IPS-11a (cell line): Measurements from ENCODE around the gene SLC6A9.

ENCODE experiments used
- H3K4me3 ChIP-seq: one replicate; pipeline ENCODE4 v1.5.1; 2013; ENCODE audit warnings: low read depth, low read length, control low read depth

The SLC6A9 gene

GRCh38 chr1:43951021-43951985 lies 80.0 kb downstream of the SLC6A9 start:
- no peak overlapping the region for H3K4me3 ChIP-seq

- H3K4me3 ChIP-seq, result no peak overlapping the region
Observed at GRCh38 chr1:43949678-43950077, 81.6 kb downstream of the SLC6A9 start.

- H3K4me3 ChIP-seq, result no peak overlapping the region
Observed at GRCh38 chr1:43947874-43948437, 83.3 kb downstream of the SLC6A9 start.

GRCh38 chr1:43947061-43947873 lies 84.0 kb downstream of the SLC6A9 start:
- peak overlapping the region; percentile 90 for H3K4me3 ChIP-seq
